ENCODE measurements around the gene FRMD4A.

The FRMD4A gene

GRCh38 chr10:14322526-14323188 lies 8.1 kb downstream of the FRMD4A start:
- no peak overlapping the region for H2BK5ac ChIP-seq (ENCODE audit: low read length)
- H3K14ac ChIP-seq (ENCODE audit: low read length), result no peak overlapping the region
- H3K4ac ChIP-seq (ENCODE audit: low read length), result no peak overlapping the region
- no peak overlapping the region for H3K4me3 ChIP-seq (ENCODE audit: low read length in 2 of 2)
- H2AK5ac ChIP-seq (ENCODE audit: low read depth, low read length), result no peak overlapping the region
- no peak overlapping the region for H2BK120ac ChIP-seq (ENCODE audit: low read depth, low read length)
- H3K4me2 ChIP-seq (ENCODE audit: insufficient read depth, low read length, poor library complexity, severe bottlenecking), result no peak overlapping the region
- no peak for DNase-seq (ENCODE audit: low spot score)
- H3K18ac ChIP-seq (ENCODE audit: low read length), result no peak overlapping the region
- no peaks in the 10 kb centered on the region for H3K4me1 ChIP-seq (ENCODE audit: control insufficient read depth in 2 of 2, insufficient read depth in 1 of 2, low read depth in 1 of 2, low read length in 2 of 2)
- no peaks in the 10 kb centered on the region for H3K36me3 ChIP-seq (replicated peaks in 1 of 2; ENCODE audit: control insufficient read depth in 2 of 2, insufficient read depth in 2 of 2, low read length in 2 of 2)
- H3K9me3 ChIP-seq (replicated peaks in 1 of 2; ENCODE audit: control insufficient read depth in 2 of 2, insufficient read depth in 1 of 2, low read depth in 1 of 2, low read length in 2 of 2), result no peaks in the 10 kb centered on the region
- no peak overlapping the region for H4K8ac ChIP-seq (ENCODE audit: low read depth, low read length)
- no CpG with 5 or more reads among the region's 5 CpGs for WGBS, 2 donors (ENCODE audit: extremely low coverage in 2 of 2, insufficient read length in 2 of 2, insufficient replicate concordance in 1 of 2)
- peaks cover 0 to 7% (median 0%) of the 10 kb centered on the region in 3 experiments for H3K27me3 ChIP-seq (ENCODE audit: control insufficient read depth in 3 of 3, insufficient read depth in 3 of 3, low read depth in 1 of 3, low read length in 3 of 3)
- H3K9ac ChIP-seq (ENCODE audit: low read depth, low read length, poor library complexity), result no peak overlapping the region
- no peak overlapping the region for H2AFZ ChIP-seq (ENCODE audit: low read length)
- no peak overlapping the region for H3K23ac ChIP-seq (ENCODE audit: low read depth, low read length, poor library complexity)
- no peak overlapping the region for H3K27ac ChIP-seq (replicated peaks; ENCODE audit: low read length)
- no peaks in the 10 kb centered on the region for H3K79me1 ChIP-seq (ENCODE audit: low read depth, low read length)
- H2BK15ac ChIP-seq (ENCODE audit: low read length), result no peak overlapping the region
- H4K91ac ChIP-seq (ENCODE audit: low read depth, low read length, poor library complexity), result no peak overlapping the region
- no peak overlapping the region for H2BK12ac ChIP-seq (ENCODE audit: low read length)

GRCh38 chr10:14318007-14318406 lies 12.7 kb downstream of the FRMD4A start:
- no peak overlapping the region for H2BK5ac ChIP-seq (ENCODE audit: low read length)
- DNase-seq (ENCODE audit: low spot score), result no peak
- peaks cover 0 to 15% (median 0%) of the 10 kb centered on the region in 3 experiments for H3K27me3 ChIP-seq (ENCODE audit: control insufficient read depth in 3 of 3, insufficient read depth in 3 of 3, low read depth in 1 of 3, low read length in 3 of 3)
- no peak overlapping the region for H3K4ac ChIP-seq (ENCODE audit: low read length)
- no peak overlapping the region for H2AFZ ChIP-seq (ENCODE audit: low read length)
- no peak overlapping the region for H3K23ac ChIP-seq (ENCODE audit: low read depth, low read length, poor library complexity)
- H4K91ac ChIP-seq (ENCODE audit: low read depth, low read length, poor library complexity), result no peak overlapping the region
- no CpG with 5 or more reads among the region's 1 CpG for WGBS, 2 donors (ENCODE audit: extremely low coverage in 2 of 2, insufficient read length in 2 of 2, insufficient replicate concordance in 1 of 2)
- no peaks in the 10 kb centered on the region for H3K4me1 ChIP-seq (ENCODE audit: control insufficient read depth in 2 of 2, insufficient read depth in 1 of 2, low read depth in 1 of 2, low read length in 2 of 2)
- no peaks in the 10 kb centered on the region for H3K9me3 ChIP-seq (replicated peaks in 1 of 2; ENCODE audit: control insufficient read depth in 2 of 2, insufficient read depth in 1 of 2, low read depth in 1 of 2, low read length in 2 of 2)
- no peaks in the 10 kb centered on the region for H3K79me1 ChIP-seq (ENCODE audit: low read depth, low read length)
- no peaks in the 10 kb centered on the region for H3K36me3 ChIP-seq (replicated peaks in 1 of 2; ENCODE audit: control insufficient read depth in 2 of 2, insufficient read depth in 2 of 2, low read length in 2 of 2)
- no peak overlapping the region for H3K18ac ChIP-seq (ENCODE audit: low read length)
- H3K14ac ChIP-seq (ENCODE audit: low read length), result no peak overlapping the region
- no peak overlapping the region for H3K4me3 ChIP-seq (ENCODE audit: low read length in 2 of 2)
- no peak overlapping the region for H2BK15ac ChIP-seq (ENCODE audit: low read length)
- no peak overlapping the region for H3K9ac ChIP-seq (ENCODE audit: low read depth, low read length, poor library complexity)
- no peak overlapping the region for H2AK5ac ChIP-seq (ENCODE audit: low read depth, low read length)
- no peak overlapping the region for H3K4me2 ChIP-seq (ENCODE audit: insufficient read depth, low read length, poor library complexity, severe bottlenecking)
- no peak overlapping the region for H2BK120ac ChIP-seq (ENCODE audit: low read depth, low read length)
- H3K27ac ChIP-seq (replicated peaks; ENCODE audit: low read length), result no peak overlapping the region
- no peak overlapping the region for H4K8ac ChIP-seq (ENCODE audit: low read depth, low read length)
- no peak overlapping the region for H2BK12ac ChIP-seq (ENCODE audit: low read length)

GRCh38 chr10:14312014-14312413 lies 18.7 kb downstream of the FRMD4A start:
- no peak overlapping the region for H3K27ac ChIP-seq (replicated peaks; ENCODE audit: low read length)
- no peak overlapping the region for H2AK5ac ChIP-seq (ENCODE audit: low read depth, low read length)
- DNase-seq (ENCODE audit: low spot score), result no peak
- H4K8ac ChIP-seq (ENCODE audit: low read depth, low read length), result no peak overlapping the region
- no peak overlapping the region for H2BK12ac ChIP-seq (ENCODE audit: low read length)
- no peaks in the 10 kb centered on the region for H3K36me3 ChIP-seq (replicated peaks in 1 of 2; ENCODE audit: control insufficient read depth in 2 of 2, insufficient read depth in 2 of 2, low read length in 2 of 2)
- H2AFZ ChIP-seq (ENCODE audit: low read length), result no peak overlapping the region
- no peak overlapping the region for H2BK120ac ChIP-seq (ENCODE audit: low read depth, low read length)
- no peak overlapping the region for H3K4me3 ChIP-seq (ENCODE audit: low read length in 2 of 2)
- no peak overlapping the region for H3K14ac ChIP-seq (ENCODE audit: low read length)
- H3K23ac ChIP-seq (ENCODE audit: low read depth, low read length, poor library complexity), result no peak overlapping the region
- H2BK5ac ChIP-seq (ENCODE audit: low read length), result no peak overlapping the region
- no peaks in the 10 kb centered on the region for H3K79me1 ChIP-seq (ENCODE audit: low read depth, low read length)
- no peak overlapping the region for H4K91ac ChIP-seq (ENCODE audit: low read depth, low read length, poor library complexity)
- H3K18ac ChIP-seq (ENCODE audit: low read length), result no peak overlapping the region
- no peak overlapping the region for H3K9ac ChIP-seq (ENCODE audit: low read depth, low read length, poor library complexity)
- no peak overlapping the region for H3K4me2 ChIP-seq (ENCODE audit: insufficient read depth, low read length, poor library complexity, severe bottlenecking)
- H3K4ac ChIP-seq (ENCODE audit: low read length), result no peak overlapping the region
- H3K4me1 ChIP-seq (ENCODE audit: control insufficient read depth in 2 of 2, insufficient read depth in 1 of 2, low read depth in 1 of 2, low read length in 2 of 2), result no peaks in the 10 kb centered on the region
- WGBS, 2 donors (ENCODE audit: extremely low coverage in 2 of 2, insufficient read length in 2 of 2, insufficient replicate concordance in 1 of 2), result no CpG with 5 or more reads among the region's 4 CpGs
- no peak overlapping the region for H2BK15ac ChIP-seq (ENCODE audit: low read length)
- no peaks in the 10 kb centered on the region for H3K9me3 ChIP-seq (replicated peaks in 1 of 2; ENCODE audit: control insufficient read depth in 2 of 2, insufficient read depth in 1 of 2, low read depth in 1 of 2, low read length in 2 of 2)
- peaks cover 0 to 11% (median 0%) of the 10 kb centered on the region in 3 experiments for H3K27me3 ChIP-seq (ENCODE audit: control insufficient read depth in 3 of 3, insufficient read depth in 3 of 3, low read depth in 1 of 3, low read length in 3 of 3)

GRCh38 chr10:14311206-14311957 lies 19.3 kb downstream of the FRMD4A start:
- no peak for DNase-seq (ENCODE audit: low spot score)
- no peaks in the 10 kb centered on the region for H3K9me3 ChIP-seq (replicated peaks in 1 of 2; ENCODE audit: control insufficient read depth in 2 of 2, insufficient read depth in 1 of 2, low read depth in 1 of 2, low read length in 2 of 2)
- no peak overlapping the region for H3K23ac ChIP-seq (ENCODE audit: low read depth, low read length, poor library complexity)
- no peak overlapping the region for H4K91ac ChIP-seq (ENCODE audit: low read depth, low read length, poor library complexity)
- no peaks in the 10 kb centered on the region for H3K4me1 ChIP-seq (ENCODE audit: control insufficient read depth in 2 of 2, insufficient read depth in 1 of 2, low read depth in 1 of 2, low read length in 2 of 2)
- no peak overlapping the region for H3K4me3 ChIP-seq (ENCODE audit: low read length in 2 of 2)
- no peak overlapping the region for H2BK12ac ChIP-seq (ENCODE audit: low read length)
- H3K4ac ChIP-seq (ENCODE audit: low read length), result no peak overlapping the region
- no peak overlapping the region for H3K27ac ChIP-seq (replicated peaks; ENCODE audit: low read length)
- no peak overlapping the region for H3K4me2 ChIP-seq (ENCODE audit: insufficient read depth, low read length, poor library complexity, severe bottlenecking)
- no peak overlapping the region for H3K9ac ChIP-seq (ENCODE audit: low read depth, low read length, poor library complexity)
- no peak overlapping the region for H3K18ac ChIP-seq (ENCODE audit: low read length)
- no peak overlapping the region for H2AFZ ChIP-seq (ENCODE audit: low read length)
- no peak overlapping the region for H4K8ac ChIP-seq (ENCODE audit: low read depth, low read length)
- no peak overlapping the region for H2BK120ac ChIP-seq (ENCODE audit: low read depth, low read length)
- no peaks in the 10 kb centered on the region for H3K79me1 ChIP-seq (ENCODE audit: low read depth, low read length)
- H2BK15ac ChIP-seq (ENCODE audit: low read length), result no peak overlapping the region
- H3K14ac ChIP-seq (ENCODE audit: low read length), result no peak overlapping the region
- no peak overlapping the region for H2AK5ac ChIP-seq (ENCODE audit: low read depth, low read length)
- no peak overlapping the region for H2BK5ac ChIP-seq (ENCODE audit: low read length)
- H3K36me3 ChIP-seq (replicated peaks in 1 of 2; ENCODE audit: control insufficient read depth in 2 of 2, insufficient read depth in 2 of 2, low read length in 2 of 2), result no peaks in the 10 kb centered on the region
- H3K27me3 ChIP-seq (ENCODE audit: control insufficient read depth in 3 of 3, insufficient read depth in 3 of 3, low read depth in 1 of 3, low read length in 3 of 3), result peaks cover 0 to 11% (median 0%) of the 10 kb centered on the region in 3 experiments
- WGBS, 2 donors (ENCODE audit: extremely low coverage in 2 of 2, insufficient read length in 2 of 2, insufficient replicate concordance in 1 of 2), result no CpG with 5 or more reads among the region's 6 CpGs

Measured in neuronal stem cell (in vitro differentiated cells).